GM20000 (cell line): ENCODE results near the gene POFUT1.

Experiments used
- DNase-seq: peaks from one replicate; pipeline ENCODE4 v3.0.0; 2012; ENCODE audit warnings: low spot score
- TF ChIP-seq, protein P1 (sequence below): IDR thresholded peaks from 2 replicates; pipeline ENCODE4 v1.5.1; 2012; ENCODE audit warnings: mild to moderate bottlenecking, control low read depth; ENCODE audit errors: extremely low read depth, missing control alignments

Gene POFUT1

GRCh38 chr20:32181606-32182005 lies 26.1 kb upstream of the POFUT1 start:
- no peak for DNase-seq
- TF ChIP-seq, protein P1, sequence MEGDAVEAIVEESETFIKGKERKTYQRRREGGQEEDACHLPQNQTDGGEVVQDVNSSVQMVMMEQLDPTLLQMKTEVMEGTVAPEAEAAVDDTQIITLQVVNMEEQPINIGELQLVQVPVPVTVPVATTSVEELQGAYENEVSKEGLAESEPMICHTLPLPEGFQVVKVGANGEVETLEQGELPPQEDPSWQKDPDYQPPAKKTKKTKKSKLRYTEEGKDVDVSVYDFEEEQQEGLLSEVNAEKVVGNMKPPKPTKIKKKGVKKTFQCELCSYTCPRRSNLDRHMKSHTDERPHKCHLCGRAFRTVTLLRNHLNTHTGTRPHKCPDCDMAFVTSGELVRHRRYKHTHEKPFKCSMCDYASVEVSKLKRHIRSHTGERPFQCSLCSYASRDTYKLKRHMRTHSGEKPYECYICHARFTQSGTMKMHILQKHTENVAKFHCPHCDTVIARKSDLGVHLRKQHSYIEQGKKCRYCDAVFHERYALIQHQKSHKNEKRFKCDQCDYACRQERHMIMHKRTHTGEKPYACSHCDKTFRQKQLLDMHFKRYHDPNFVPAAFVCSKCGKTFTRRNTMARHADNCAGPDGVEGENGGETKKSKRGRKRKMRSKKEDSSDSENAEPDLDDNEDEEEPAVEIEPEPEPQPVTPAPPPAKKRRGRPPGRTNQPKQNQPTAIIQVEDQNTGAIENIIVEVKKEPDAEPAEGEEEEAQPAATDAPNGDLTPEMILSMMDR: no peak

- TF ChIP-seq, protein P1: no peak
- DNase-seq: no peak
Observed at GRCh38 chr20:32183947-32184635, 23.6 kb upstream of the POFUT1 start.

DNA sequence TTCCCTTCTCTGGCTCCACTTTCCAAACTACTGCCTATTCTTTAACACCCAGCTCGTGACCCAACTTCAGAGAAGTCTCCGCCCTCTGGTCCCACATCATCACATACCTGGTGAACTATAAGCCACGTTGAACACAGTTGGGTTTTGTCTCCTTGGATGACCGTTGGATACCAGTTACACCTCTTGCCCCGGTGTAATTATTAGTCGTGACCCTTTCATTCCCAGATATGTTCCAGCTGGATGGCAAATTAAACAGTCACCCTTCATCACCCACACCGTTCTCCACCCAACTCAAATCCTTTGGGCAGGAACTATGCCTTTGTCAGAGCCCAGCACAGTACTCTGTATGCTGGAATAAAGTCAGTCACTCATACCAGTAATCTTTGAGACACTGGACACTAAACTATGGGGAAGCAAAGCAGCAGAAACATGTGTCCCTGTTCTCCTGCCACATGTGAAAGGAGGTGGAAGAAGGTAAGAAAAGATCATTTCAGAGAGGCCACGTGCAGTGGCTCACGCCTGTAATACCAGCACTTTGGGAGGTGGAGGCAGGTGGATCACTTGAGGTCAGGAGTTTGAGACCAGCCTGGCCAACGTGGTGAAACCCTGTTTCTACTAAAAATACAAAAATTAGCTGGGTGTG lies 22.6 kb upstream of the POFUT1 start:
- DNase-seq: no peak
- TF ChIP-seq, protein P1: no peak

DNA sequence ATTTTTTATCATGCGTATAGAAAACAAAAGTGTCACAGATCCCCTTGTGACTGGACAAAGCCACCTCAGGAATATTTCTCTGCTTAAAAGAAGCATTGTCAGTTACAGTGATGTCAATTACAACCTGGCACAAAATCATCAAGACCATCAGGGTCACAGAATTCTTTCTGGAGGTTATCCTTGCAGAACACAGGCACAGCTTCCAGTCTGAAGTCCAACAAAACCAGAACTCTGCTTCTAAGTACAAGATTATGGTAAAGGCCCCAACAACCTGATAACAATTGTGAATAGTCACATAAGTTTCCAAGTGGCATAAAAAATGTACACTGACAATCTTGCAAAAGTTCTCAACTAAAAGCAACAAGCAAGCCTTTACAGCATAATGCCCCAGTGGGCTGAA lies 21.2 kb upstream of the POFUT1 start:
- TF ChIP-seq, protein P1: no peak
- no peak for DNase-seq

DNA sequence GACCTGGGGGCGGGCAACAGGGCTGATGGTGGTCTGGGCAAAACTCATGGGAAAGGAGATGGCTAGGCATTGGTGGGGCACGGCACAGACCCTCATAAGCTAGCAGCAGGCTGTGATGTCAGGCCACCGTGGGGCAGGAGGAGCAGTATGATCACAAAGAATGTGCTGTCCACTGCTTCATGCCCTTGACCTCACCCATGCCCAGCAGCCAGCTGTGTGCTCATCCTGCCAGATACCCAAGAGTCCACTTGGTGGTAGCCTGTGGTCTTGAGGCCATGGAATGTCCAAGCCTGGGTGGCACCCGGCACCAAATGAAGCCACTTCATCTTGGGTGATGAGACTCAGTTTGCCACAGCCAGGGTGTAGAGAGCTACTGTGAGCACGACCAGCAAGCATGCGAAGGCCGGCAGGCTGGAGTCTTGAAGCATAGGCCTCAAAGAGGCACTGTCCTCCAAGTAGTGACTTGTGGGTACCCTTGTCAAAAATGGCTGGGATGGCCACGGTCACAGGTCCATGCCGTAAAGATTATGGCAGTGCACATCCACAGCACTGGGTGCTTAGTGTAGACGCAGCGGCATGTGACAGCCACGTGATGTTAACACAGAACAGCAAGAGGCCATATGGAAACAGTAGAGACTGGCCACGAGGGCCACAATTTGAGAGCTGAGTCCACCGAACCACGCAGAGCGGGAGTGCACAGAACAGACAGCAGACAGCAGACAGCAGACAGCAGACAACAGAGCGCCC lies 19.1 kb upstream of the POFUT1 start:
- TF ChIP-seq, protein P1: no peak
- DNase-seq: no peak

DNA sequence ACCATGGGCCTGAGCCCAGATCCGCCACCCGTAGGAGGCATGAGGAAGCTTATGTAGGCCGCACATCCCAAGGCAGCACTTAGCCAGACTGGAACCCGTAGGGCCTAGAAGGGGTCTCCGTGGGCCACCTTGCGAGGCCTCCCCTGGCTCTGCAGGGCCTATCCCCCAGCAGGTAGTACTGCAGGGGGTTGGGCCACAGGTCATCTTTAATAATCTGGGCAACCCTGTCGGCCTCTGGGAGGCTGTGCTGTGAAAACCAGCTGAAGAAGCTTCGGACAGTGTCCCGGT lies 18.6 kb upstream of the POFUT1 start:
- TF ChIP-seq, protein P1: no peak
- no peak for DNase-seq
